D721Med (cell line): Measurements from ENCODE around the gene RALGPS1.

Experiments used
- DNase-seq: peaks from one replicate; pipeline ENCODE4 v3.0.0; 2011; ENCODE audit warnings: low spot score; ENCODE audit not compliant: insufficient read length
- FAIRE-seq: peaks from 2 replicates; lab custom pipeline; 2011; peaks lifted over from hg19 to GRCh38; lab: Jason Lieb, UNC
- CTCF ChIP-seq: IDR thresholded peaks from 2 replicates; pipeline ENCODE4 v1.5.1; 2012; ENCODE audit warnings: mild to moderate bottlenecking, control low read depth; ENCODE audit not compliant: insufficient read depth; ENCODE audit errors: missing control alignments

RALGPS1 gene

DNA sequence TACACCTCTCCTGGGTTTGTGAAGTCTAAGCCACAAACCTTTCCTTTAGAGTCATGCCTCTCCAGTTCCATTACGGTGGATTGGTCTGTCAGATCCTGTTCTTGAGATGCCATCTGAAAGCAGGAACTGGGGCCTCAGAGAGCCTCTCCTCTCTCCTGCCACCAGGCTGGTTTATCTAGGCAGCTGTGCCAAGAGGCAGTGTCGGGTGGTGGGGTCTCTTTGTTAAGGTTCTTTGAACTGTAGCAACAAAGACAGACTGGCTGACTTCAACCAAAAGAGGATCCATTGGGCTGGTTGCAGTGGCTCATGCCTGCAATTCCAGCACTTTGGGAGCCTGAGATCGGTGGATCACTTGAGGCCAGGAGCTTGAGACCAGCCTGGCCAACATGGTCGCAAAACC lies 273.8 kb downstream of the RALGPS1 start:
- TF ChIP-seq CTCF = no peak

DNA sequence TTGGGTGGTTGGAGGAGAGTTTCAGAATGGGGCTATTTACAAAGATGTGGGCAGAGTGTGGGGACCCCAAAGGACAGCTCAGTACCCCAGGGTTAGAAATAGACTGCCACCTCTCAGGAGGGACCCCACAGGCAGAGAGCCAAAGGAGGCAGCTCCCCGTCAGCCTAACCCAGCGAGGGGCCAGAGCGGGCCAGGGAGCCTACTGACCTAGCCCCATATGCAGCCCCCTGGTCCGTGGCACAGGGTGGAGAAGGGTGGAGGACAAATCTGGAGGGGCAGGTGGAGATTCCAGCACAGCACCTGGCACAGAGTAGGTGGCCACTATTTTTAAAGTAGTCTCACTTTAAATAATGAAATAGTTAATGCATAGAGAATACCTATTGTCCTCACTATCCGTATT lies 275.0 kb downstream of the RALGPS1 start:
- FAIRE-seq (no peak), DNase-seq (no peak)
- TF ChIP-seq CTCF = no peak

More for the DNA sequence above, 273.8 kb downstream of the RALGPS1 start:
- FAIRE-seq (no peak), DNase-seq (no peak)

DNA sequence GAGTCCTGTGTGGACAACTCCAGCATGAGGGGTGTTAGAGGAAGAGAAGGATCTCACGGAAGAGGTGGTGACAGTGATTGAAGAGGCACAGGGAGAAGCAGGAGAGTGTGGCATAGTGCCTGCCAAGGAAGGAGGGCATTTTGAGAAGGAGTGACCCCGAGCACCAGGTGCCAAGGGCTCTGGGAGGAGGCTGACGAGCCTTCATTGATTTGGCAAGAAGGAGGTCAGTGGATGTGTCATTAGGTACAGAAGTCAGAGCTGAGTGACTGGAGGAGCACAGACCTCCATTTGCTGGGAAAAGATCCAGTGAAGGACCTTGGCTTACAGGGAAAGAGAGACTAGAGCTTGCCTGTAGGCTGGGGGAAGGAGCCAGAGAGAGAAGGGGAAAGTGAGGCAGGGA lies 278.2 kb downstream of the RALGPS1 start:
- DNase-seq (no peak), FAIRE-seq (no peak)
- no peak for TF ChIP-seq CTCF

GRCh38 chr9:127193483-127193882 lies 278.9 kb downstream of the RALGPS1 start:
- FAIRE-seq (no peak), DNase-seq (no peak)
- no peak for TF ChIP-seq CTCF

GRCh38 chr9:127194881-127195713 lies 280.5 kb downstream of the RALGPS1 start:
- TF ChIP-seq CTCF = no peak
- DNase-seq = no peak
- no peak for FAIRE-seq

DNA sequence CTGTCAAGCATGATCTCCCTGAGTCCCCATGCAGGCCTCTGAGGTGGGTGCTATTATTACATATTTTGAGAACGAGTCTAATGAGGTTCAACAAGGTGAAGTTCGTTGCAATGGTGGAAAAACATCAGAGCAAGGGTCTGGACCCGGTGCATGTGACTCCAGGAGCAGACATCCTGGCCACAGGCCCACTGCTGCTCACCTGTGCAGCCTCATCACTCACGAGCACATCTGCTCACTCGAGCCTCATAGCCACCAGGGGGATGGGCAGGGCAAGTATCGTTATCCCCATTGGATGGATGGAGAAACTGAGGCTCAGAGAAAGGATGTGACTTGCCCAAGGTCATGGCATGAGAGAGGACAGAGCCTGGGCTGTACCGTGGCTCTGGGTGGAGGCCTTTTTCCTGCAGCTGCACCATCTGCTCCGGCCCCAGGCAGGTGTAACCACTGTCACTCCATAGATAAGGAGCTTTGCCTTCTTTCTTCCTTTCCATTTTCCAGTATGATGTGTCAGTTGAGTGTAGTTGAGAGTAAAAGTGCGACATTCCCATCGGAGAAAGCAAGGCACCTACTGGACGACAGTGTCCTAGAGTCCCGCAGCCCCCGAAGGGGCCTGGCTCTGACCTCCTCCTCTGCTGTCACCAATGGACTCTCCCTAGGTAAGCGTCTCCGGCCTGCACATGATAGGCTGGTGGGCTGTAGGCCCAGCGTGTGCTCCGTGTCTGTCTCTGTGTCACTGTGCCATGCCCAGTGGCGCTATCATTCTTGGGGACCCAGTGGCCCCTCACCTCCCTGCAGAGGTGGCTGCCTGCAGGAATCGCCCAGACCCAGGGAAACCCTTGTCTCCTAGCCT lies 281.6 kb downstream of the RALGPS1 start:
- FAIRE-seq (no peak), DNase-seq (no peak)
- TF ChIP-seq CTCF = no peak

GRCh38 chr9:127196826-127197145 lies 282.2 kb downstream of the RALGPS1 start:
- DNase-seq (no peak), FAIRE-seq (no peak)
- no peak for TF ChIP-seq CTCF
